H54 (cell line): ENCODE data around the gene TBC1D24.
A peak's percentile ranks its signal among the peaks of the same experiment; 100 is the strongest.

ENCODE experiments used
- DNase-seq: peaks from one replicate; pipeline ENCODE4 v3.0.0; 2011; ENCODE audit warnings: low spot score, mixed read lengths; ENCODE audit not compliant: insufficient read length
- FAIRE-seq: peaks from 3 replicates; lab custom pipeline; 2011; peaks lifted over from hg19 to GRCh38; lab: Jason Lieb, UNC
- POLR2A ChIP-seq: IDR thresholded peaks from 2 replicates; pipeline ENCODE4 v1.6.1; 2011; ENCODE audit warnings: low read depth, mild to moderate bottlenecking, low read length

Gene TBC1D24

DNA sequence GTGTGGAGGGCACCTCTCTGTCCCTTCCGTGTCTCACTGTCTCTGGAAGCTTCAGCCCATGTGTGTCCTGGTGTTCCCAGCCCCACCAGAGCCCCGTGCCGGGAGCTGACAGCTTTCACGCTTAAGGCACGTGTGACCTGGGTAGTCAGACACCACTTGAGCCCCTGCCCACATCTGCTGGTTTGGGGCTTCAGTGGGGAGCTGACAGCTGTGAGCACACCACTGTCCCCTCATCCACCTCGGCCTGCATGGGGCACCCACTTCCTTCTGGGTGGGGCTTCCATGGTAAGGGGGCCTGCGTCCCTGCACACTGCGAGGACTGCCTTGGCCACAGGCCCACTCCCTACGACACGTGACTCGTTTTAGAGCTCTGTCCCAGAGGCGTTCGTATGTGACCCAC is 17.7 kb upstream of the TBC1D24 start:
- no peak for FAIRE-seq
- no peak for TF ChIP-seq POLR2A

DNA sequence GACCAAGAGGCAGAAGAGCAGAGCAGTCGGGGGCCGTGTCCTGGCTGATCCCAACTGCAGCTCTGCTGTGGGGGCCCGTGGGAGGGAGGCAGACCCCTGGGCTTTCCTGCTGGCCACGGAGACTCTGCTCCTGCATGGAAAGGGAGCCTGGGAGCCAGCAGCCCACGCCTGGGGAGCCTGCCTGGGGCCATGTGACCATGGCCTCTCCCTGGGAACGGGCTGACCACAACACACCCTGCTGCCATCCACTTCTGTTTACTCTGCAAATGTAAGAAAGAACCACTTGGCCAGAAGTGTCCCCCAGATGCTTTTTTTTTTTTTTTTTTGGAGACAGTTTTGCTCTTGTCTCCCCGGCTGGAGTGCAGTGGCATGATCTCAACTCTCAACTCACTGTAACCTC is 17.0 kb upstream of the TBC1D24 start:
- FAIRE-seq: no peak
- TF ChIP-seq POLR2A: no peak

More for the DNA sequence above, 17.7 kb upstream of the TBC1D24 start:
- no peak for DNase-seq

DNA sequence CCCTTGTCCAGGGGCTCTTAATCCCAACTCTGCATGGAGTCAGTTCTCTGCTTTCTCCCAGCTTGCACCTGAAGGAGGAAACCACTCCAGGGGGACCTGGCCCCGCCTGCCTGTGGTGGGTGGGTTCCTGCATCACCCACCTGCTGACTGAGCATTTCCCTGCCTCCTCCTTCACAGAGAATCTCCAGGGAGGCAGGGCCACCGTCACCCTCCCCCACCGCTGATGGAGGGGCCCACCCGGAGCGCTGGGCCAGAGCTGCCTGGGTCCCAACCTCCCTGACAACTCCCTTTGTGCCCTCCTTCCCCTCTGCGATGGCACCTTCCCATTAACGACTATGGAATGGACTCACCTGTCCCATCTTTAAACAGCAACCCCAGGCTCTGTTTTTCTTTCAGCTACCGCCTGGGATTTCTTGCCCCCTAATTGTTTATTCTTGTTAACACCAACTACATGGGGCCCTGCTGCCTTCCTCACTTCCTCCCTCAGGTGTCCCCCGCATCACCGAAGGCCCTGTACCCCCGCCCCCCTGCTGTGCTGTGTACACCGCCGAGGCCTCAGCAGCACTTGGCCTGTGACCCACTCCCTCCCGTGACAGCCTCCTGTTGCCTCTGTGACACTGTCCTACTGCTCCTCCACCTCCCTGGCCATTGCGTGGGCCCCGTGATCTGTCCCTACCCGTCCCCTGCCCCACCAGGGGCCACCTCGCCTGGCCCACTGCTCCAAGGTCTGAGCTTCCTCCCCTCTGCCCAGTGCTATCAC is 15.9 kb upstream of the TBC1D24 start:
- FAIRE-seq (no peak), DNase-seq (no peak)

More for the DNA sequence above, 17.0 kb upstream of the TBC1D24 start:
- no peak for DNase-seq

DNA sequence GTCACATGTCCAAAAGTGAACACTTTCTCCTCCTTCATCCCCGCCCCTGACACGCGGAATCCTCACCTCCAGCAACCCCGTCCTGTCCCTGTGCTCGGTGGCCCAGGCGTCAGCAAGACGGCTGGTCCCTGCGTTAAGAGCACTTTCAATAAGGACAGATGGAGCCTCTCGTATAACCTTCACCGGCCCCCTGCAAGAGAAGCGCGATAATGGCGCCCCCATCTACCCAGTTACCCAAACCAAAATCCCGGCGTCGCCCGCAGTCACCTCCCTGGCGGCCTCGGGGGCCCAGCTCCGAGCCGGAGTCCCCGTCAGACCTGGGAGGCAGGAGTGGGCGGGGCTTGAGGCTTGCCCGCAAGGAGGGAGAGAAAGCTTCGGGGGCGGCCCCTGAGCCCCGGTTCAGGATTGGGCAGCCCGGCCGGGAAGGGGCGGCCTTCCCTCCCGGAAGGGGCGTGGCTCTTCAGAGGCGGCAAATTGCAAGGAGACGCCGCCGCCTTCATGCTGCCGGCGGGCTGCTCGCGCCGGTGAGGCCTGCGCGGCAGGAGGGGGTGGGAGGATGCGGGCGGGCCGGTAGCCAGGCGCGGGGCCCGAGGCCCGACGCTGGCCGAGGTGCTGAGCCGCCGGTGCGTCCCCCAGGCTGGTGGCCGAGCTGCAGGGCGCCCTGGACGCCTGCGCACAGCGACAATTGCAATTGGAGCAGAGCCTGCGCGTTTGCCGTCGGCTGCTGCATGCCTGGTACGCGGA is 15.1 kb upstream of the TBC1D24 start, which contains the start of gene TEDC2:
TSS of gene TEDC2 (plus strand) at position 463 of the 744 bp plus-strand sequence. CDS start at position 499, 36 bp downstream.
- FAIRE-seq (no peak), DNase-seq (peak; percentile 96)
- TF ChIP-seq POLR2A: peak; percentile 47

More for the DNA sequence above, 15.9 kb upstream of the TBC1D24 start:
- TF ChIP-seq POLR2A: no peak

DNA sequence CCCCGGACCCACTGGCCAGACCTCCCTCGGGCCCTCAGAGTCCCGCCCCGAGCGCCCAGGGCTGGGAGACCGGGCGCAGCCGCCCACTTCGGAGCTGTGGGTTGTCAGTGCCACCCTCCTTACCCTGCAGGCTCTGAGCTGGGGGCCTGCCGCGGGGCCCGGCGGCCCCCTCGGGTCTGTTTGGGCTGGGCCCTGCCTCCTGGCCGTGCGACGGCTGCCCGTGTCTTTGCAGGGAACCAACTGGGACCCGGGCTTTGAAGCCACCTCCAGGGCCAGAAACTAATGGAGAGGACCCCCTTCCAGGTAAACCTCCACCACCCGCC is 14.6 kb upstream of the TBC1D24 start:
- TF ChIP-seq POLR2A: no peak
- FAIRE-seq (no peak), DNase-seq (no peak)

DNA sequence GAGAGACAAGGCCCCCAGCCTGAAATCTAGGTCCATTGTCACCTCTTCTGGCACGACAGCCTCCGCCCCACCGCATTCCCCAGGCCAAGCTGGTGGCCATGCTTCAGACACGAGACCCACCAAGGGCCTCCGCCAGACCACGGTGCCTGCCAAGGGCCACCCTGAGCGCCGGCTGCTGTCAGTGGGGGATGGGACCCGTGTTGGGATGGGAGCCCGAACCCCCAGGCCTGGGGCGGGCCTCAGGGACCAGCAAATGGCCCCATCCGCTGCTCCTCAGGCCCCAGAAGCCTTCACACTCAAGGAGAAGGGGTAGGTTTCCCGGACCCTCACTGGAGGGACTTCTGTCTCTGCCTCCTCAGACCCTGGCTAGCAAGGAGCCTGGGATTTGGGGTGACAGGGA is 14.0 kb upstream of the TBC1D24 start:
- TF ChIP-seq POLR2A: no peak
- FAIRE-seq (no peak), DNase-seq (no peak)

DNA sequence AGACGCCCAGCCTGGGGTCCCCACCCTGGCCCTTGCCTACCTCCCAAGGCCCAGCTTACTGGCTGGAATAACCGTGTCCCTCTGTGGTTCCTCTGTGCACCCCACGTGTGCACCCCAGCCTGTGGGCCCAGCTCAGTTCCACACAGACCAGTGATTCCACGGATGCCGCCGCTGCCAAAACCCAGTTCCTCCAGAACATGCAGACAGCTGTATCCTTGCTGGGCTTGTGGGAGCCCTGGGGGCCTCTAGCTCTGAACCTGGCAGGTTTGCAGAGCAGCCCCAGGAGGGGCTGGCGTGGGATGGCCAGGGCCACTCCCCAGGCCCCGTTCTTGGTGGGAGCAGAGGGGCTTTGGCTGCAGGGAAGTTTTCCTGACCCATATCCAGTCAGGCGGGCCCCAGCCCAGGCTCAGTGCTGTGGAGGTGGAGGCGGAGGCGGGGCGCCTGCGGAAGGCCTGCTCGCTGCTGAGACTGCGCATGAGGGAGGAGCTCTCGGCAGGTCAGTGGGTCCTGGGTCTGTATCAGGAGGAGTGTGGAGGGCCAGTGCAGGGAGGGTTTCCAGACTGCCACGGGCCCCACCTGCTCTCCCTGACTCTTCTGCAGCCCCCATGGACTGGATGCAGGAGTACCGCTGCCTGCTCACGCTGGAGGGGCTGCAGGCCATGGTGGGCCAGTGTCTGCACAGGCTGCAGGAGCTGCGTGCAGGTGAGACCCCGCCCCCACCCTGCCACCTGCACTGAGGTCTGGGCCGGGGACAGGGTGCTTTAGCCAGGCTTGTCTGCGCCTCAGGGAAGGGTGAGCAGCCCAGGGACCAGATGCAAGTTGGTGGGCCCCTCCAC is 12.7 kb upstream of the TBC1D24 start:
- DNase-seq (no peak), FAIRE-seq (no peak)
- TF ChIP-seq POLR2A: no peak

DNA sequence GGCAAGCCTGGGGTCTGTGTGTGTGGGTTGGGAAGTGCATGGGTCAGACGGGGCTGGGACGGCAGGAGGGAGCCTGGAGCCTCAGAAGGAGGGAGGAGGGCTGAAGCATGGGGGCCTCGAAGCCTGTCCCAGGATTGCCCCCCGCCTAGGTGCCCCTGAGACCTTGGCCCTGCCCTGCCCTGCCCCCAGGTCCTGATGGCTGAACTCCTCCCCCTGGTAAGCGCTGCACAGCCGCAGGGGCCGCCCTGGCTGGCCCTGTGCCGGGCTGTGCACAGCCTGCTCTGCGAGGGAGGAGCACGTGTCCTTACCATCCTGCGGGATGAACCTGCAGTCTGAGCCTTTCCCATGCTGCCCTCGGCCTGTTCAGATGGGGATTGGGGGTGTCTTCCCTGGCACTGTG is 10.6 kb upstream of the TBC1D24 start:
- no peak for DNase-seq
- FAIRE-seq: no peak
- TF ChIP-seq POLR2A: peak; percentile 30; the same call in 1 of the 2 replicates

DNA sequence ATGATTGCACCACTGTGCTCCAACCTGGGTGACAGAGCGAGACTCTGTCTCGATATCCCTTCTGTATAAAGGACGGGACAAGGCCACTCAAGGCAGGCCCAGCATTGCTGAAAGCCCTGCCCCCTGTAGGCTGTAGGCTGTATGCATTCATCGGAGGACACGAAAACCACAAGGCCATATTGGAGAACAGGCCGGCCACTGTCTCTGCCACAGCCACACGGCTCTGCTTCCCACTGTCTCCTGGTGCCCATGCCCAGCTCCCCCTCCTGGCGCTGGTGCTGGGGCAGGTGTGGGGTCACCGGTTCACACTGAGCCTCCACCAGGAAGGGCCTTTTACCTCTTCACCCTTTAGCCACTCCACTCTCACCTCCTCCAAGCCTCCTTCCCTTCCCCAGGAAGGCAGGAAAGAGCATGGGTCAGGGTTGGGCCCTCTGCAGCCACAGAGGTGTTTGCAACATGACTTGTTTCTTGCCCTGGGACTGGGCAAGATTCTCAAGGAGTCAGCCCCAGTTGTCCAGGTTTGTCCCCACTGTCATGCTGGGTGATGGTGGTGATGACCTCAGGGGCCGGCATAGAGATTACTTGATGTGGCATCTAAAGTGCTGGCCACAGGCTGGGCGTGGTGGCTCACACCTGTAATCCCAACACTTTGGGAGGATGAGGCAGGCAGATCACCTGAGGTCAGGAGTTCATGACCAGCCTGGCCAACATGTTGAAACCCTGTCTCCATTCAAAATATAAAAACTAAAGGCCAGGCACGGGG is 9.1 kb upstream of the TBC1D24 start:
- no peak for FAIRE-seq

DNA sequence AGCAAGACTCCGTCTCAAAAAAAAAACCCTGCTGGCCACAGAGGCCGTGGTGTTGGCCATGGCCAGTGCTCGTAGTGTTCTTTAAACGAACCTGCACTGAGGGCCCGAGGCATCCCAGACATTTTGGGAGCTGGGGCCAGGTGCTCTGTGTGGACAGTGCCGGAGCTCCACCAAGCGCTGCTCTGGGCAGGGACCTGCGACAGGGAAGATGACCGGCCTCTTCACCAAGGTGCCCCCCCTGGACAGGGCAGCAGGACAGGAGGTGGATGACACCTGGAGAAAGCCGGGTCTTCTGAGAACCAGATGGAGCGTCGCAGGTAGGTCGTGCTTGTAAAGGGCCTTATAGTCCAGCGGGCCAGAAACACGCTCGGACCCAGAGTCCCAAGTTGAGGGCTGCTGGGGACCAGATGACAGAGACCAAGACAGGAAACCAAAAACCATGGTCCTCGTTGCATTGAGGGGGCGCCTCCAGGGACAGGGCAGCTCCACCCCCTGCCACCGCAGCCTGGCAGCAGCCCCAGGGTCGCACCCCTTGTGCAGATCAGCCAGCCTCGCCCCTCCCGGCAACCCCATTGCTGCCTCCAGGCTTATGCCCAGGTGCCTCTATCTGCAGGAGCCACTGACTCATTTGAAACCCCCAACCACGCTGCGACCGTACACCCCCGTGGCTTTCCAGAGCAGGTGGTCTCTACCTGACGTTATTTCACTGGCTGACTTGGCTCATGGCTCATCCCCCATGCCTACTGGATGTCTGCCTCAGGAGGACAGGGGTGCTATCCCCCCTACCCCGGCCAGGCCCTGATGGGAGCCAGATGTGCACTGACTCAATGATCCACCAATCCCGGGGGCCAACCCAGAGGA is 8.0 kb upstream of the TBC1D24 start:
- FAIRE-seq (no peak), DNase-seq (no peak)
- no peak; the same call in 1 of the 2 replicates for TF ChIP-seq POLR2A

More for the DNA sequence above, 9.1 kb upstream of the TBC1D24 start:
- no peak for DNase-seq
- TF ChIP-seq POLR2A: 0 out of 2 replicates have a peak, but pooled peaks have one; percentile 14

DNA sequence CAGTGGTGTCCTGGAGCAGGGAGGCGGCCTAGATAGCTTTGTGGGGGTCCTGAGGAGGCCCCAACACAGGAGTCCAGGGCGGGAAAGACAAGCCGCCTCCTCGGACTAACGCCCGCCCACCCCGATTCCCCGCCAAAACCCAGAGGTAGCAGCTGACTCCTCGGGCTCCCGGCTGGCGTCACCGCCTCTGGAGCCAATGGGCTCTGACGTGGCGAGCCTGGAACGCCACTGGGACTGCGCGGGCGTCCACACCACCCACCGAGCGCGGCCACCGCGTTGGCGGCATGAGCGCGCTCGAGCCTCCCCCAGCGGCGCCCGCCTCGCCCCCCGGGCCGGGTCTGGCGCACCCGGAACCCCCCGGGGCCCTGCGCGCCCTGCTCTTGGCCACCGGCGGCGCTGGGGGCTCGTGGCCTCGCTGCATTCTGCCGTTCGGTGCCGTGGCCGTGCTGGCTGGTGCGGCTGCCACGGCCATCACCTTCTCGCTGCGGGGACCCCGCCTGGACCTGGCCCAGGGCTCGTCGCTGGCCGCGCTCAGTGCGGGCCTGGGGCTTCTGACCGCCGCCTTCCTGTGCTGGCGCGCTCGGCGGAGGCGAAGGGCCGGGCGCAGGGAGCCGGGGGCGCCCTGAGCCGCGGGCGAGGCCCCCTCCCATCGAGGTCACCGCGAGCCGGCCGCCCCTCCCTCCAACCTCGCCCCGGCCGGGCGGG is 7.2 kb upstream of the TBC1D24 start:
- DNase-seq (peak; percentile 98), FAIRE-seq (no peak)
- peak; percentile 55 for TF ChIP-seq POLR2A
